Measurements from ENCODE around the gene ZCCHC14. TPM values are rescaled to one million over a fixed set of nuclear protein-coding genes. Genes with fewer than 3 reads are reported as not detected.

ZCCHC14 gene
- total RNA-seq, 1 experiment from 2014 or later: 37.8 TPM

DNA sequence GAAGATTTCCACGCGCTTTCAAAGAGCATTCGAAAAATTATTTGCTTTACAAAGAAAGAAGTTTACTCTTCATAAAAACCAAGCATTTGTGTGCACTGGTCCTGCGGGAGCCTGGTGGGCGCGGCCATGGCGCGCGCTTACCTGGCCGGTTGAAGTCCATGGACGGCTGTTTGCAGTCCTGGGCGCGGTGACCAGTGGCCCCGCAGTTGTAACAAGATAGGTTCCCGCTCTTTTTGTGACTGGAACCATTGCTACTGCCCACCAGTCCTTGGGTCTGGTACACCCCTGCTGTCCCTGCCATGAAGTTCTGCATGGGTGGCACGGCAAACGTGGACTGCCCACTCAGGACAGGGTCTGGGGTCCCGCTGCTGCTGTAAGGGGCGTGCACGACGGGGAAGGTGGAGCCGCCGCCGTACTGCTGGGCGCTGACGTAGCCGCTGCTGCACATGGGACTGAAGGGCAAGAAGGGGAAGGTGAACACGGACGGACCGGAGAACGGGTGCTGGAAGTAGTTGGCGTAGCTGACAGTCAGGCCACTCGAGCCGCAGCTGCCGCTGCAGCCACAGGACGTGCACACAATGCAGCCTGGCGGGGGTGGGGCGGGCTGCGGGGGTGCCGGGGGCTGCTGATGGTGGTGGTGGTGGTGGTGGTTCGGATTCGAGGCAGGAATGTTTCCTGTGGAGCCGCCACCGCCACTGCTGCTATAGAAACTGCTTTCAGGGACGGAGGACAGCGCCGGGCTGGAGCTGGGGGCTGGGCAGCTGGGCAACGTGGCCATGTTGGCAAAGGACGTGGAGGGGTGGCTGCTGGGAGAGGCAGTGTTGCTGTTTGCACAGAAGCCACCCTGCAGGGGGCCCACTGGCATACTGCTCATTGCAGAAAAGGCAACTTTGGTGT is 81.2 kb downstream of the ZCCHC14 start:
- Histone ChIP-seq H3K27me3 (ENCODE audit: insufficient read depth, low read length) (no peaks in the 10 kb centered on the region), H3K36me3 (ENCODE audit: control insufficient read depth in 1 of 2, insufficient read depth in 2 of 2, low read length in 2 of 2) (peaks cover 26 to 33% of the 10 kb centered on the region in 2 experiments; a peak in 3 of 4 replicates), H3K4me1 (ENCODE audit: control insufficient read depth in 1 of 2, insufficient read depth in 2 of 2, low read length in 2 of 2) (peaks cover 23 to 30% of the 10 kb centered on the region in 2 experiments), H2AFZ (ENCODE audit: low read depth, low read length, poor library complexity, severe bottlenecking) (no peak overlapping the region), H4K20me1 (ENCODE audit: insufficient read depth) (peaks cover 21% of the 10 kb centered on the region), H3K79me2 (ENCODE audit: insufficient read depth, low read length) (no peaks in the 10 kb centered on the region), H3K4me2 (ENCODE audit: low read length) (no peak overlapping the region), H3K27ac (ENCODE audit: low read depth, low read length) (no peak overlapping the region), H3K4me3 (replicated peaks in 1 of 2; ENCODE audit: low read depth in 1 of 2, low read length in 2 of 2) (no peak overlapping the region), H3K9me2 (ENCODE audit: insufficient read depth) (no peaks in the 10 kb centered on the region), H3K9ac (ENCODE audit: low read length) (no peak overlapping the region), H3K9me3 (ENCODE audit: control insufficient read depth in 1 of 2, insufficient read depth in 1 of 2, low read depth in 1 of 2, low read length in 2 of 2) (no peaks in the 10 kb centered on the region)
- ChIA-PET POLR2A (no interaction called here), RAD21 (ENCODE audit: low non-redundant PET in 1 of 2, low total read pairs in 2 of 2, uncharacterized antibody in 2 of 2, unreplicated experiment in 2 of 2) (interaction anchor here in 1 of 2 experiments (0.6 kb wide), 1 partner anchor 54 kb away, joined by 4 read pairs; no protein-coding TSS in a partner anchor), CTCF (interaction anchor here (0.8 kb wide), 1 partner anchor 225 kb away, joined by 3 read pairs; no protein-coding TSS in a partner anchor)
- intact Hi-C loops (cut with micrococcal nuclease): no loop called here
- TF ChIP-seq, protein P1, sequence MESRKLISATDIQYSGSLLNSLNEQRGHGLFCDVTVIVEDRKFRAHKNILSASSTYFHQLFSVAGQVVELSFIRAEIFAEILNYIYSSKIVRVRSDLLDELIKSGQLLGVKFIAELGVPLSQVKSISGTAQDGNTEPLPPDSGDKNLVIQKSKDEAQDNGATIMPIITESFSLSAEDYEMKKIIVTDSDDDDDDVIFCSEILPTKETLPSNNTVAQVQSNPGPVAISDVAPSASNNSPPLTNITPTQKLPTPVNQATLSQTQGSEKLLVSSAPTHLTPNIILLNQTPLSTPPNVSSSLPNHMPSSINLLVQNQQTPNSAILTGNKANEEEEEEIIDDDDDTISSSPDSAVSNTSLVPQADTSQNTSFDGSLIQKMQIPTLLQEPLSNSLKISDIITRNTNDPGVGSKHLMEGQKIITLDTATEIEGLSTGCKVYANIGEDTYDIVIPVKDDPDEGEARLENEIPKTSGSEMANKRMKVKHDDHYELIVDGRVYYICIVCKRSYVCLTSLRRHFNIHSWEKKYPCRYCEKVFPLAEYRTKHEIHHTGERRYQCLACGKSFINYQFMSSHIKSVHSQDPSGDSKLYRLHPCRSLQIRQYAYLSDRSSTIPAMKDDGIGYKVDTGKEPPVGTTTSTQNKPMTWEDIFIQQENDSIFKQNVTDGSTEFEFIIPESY (IDR thresholded peaks at IDR 0.05; ENCODE audit: extremely low read depth, insufficient replicate concordance, low read length): no peak
- TF ChIP-seq CEBPB (IDR thresholded peaks at IDR 0.05; ENCODE audit: low read depth) (no peak), POLR2A (IDR thresholded peaks at IDR 0.05; ENCODE audit: borderline replicate concordance, extremely low read depth, insufficient read depth, insufficient read length) (no peak), CBX3 (IDR thresholded peaks at IDR 0.05; ENCODE audit: low read depth) (no peak), TCF7L2 (IDR thresholded peaks at IDR 0.05; ENCODE audit: borderline replicate concordance, extremely low read depth, insufficient read depth, insufficient read length) (no peak), JUND (IDR thresholded peaks at IDR 0.05) (no peak), SRF (IDR thresholded peaks at IDR 0.05; ENCODE audit: low read depth) (no peak), ZFX (IDR thresholded peaks at IDR 0.05) (no peak), ELF1 (IDR thresholded peaks at IDR 0.05; ENCODE audit: borderline replicate concordance, low read depth) (no peak), SP1 (IDR thresholded peaks at IDR 0.05; ENCODE audit: low read depth) (no peak), FOSL1 (IDR thresholded peaks at IDR 0.05; ENCODE audit: low read depth) (no peak), SIN3A (IDR thresholded peaks at IDR 0.05; ENCODE audit: low read depth) (no peak), YY1 (IDR thresholded peaks at IDR 0.05; ENCODE audit: extremely low read depth, insufficient replicate concordance, low read depth, low read length) (no peak), EGR1 (IDR thresholded peaks at IDR 0.05; ENCODE audit: low read depth) (no peak)
- TF ChIP-seq, protein P2, sequence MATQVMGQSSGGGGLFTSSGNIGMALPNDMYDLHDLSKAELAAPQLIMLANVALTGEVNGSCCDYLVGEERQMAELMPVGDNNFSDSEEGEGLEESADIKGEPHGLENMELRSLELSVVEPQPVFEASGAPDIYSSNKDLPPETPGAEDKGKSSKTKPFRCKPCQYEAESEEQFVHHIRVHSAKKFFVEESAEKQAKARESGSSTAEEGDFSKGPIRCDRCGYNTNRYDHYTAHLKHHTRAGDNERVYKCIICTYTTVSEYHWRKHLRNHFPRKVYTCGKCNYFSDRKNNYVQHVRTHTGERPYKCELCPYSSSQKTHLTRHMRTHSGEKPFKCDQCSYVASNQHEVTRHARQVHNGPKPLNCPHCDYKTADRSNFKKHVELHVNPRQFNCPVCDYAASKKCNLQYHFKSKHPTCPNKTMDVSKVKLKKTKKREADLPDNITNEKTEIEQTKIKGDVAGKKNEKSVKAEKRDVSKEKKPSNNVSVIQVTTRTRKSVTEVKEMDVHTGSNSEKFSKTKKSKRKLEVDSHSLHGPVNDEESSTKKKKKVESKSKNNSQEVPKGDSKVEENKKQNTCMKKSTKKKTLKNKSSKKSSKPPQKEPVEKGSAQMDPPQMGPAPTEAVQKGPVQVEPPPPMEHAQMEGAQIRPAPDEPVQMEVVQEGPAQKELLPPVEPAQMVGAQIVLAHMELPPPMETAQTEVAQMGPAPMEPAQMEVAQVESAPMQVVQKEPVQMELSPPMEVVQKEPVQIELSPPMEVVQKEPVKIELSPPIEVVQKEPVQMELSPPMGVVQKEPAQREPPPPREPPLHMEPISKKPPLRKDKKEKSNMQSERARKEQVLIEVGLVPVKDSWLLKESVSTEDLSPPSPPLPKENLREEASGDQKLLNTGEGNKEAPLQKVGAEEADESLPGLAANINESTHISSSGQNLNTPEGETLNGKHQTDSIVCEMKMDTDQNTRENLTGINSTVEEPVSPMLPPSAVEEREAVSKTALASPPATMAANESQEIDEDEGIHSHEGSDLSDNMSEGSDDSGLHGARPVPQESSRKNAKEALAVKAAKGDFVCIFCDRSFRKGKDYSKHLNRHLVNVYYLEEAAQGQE (IDR thresholded peaks at IDR 0.05; ENCODE audit: low read depth): no peak
- TF ChIP-seq, protein P3, sequence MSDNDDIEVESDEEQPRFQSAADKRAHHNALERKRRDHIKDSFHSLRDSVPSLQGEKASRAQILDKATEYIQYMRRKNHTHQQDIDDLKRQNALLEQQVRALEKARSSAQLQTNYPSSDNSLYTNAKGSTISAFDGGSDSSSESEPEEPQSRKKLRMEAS (IDR thresholded peaks at IDR 0.05): no peak
- BruUV-seq (replicated peaks): no TSS peak
- no peak for ATAC-seq
- no peak for DNase-seq (ENCODE audit: low read depth, low spot score)

Data from HCT116 (cell line).